ENCODE data around the gene ZNF618.

GRCh38 chr9:113851873-113852272 lies 24.2 kb upstream of the ZNF618 start:
- no peak for TF ChIP-seq POLR2A (IDR thresholded peaks at IDR 0.05)
- TF ChIP-seq, protein P1, sequence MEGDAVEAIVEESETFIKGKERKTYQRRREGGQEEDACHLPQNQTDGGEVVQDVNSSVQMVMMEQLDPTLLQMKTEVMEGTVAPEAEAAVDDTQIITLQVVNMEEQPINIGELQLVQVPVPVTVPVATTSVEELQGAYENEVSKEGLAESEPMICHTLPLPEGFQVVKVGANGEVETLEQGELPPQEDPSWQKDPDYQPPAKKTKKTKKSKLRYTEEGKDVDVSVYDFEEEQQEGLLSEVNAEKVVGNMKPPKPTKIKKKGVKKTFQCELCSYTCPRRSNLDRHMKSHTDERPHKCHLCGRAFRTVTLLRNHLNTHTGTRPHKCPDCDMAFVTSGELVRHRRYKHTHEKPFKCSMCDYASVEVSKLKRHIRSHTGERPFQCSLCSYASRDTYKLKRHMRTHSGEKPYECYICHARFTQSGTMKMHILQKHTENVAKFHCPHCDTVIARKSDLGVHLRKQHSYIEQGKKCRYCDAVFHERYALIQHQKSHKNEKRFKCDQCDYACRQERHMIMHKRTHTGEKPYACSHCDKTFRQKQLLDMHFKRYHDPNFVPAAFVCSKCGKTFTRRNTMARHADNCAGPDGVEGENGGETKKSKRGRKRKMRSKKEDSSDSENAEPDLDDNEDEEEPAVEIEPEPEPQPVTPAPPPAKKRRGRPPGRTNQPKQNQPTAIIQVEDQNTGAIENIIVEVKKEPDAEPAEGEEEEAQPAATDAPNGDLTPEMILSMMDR (IDR thresholded peaks at IDR 0.05) = no peak

All from esophagus squamous epithelium (tissue), 4 donors.